GM19035 (cell line): ENCODE results near the gene CBARP.
A peak's percentile ranks its signal among the peaks of the same experiment; 100 is the strongest.

ENCODE experiments used
- ATAC-seq: cut with Tn5 transposase; IDR thresholded peaks from one replicate; pipeline ENCODE4 v1.9.1; 2021; ENCODE audit not compliant: unreplicated experiment

Gene CBARP

DNA sequence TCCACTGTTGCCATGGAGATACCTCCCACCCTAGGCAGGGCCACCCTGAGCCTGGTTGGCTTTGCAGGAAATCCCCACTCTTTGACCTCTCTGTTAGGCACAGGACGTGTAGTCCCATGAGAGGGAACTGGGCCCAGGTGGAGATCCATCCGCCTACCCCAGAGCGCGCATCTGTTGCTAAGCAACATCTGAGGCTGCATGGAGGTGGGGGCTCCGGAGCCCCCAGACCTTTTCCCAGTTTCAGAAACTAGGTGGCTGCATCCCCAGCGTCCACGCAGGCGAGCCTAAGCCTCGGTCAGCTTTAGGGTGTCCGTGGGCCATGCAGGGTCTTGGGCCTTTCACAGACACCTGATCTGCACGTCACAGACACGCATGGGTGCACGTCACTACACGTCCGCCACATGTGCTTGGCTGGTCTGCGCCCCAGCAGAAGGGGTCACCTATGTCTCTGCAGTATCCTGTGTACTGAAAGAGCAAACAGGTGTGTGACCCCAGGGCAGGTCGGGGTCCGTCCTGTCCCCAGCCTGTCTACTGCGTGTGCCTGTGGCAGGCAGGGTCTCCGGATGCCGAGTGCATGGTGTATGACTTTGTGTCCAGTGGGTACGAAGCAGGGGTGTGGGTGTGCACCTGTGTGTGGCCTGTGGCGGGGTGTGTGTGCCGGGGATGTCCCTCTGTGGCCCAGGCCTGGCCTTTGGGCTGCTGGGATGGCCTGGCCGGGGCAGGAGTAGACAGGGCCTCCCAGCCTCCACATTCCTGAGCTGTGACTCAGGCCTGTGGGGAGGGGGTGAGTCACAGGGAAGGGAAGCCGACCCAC is 27.2 kb upstream of the CBARP start:
- no peak for ATAC-seq

DNA sequence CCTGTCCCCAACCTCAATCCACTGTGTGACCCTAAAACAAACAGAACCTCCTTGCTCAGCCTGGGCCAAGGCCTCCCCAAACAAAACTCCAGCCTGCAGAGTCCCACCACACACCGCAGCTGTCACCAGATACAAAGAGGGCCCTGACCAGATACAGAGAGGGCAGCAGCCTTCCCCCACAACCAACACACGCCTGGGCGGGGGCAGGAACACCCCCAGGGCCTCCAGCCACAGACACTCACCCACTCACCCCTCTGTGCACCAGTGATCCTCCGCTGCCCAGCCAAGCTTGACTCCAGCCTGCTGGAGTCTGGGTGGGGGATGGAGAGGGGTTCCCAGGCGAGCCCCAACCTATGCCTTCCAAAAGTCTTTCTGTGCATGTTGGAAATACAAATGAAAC is 25.4 kb upstream of the CBARP start:
- ATAC-seq, result no peak

DNA sequence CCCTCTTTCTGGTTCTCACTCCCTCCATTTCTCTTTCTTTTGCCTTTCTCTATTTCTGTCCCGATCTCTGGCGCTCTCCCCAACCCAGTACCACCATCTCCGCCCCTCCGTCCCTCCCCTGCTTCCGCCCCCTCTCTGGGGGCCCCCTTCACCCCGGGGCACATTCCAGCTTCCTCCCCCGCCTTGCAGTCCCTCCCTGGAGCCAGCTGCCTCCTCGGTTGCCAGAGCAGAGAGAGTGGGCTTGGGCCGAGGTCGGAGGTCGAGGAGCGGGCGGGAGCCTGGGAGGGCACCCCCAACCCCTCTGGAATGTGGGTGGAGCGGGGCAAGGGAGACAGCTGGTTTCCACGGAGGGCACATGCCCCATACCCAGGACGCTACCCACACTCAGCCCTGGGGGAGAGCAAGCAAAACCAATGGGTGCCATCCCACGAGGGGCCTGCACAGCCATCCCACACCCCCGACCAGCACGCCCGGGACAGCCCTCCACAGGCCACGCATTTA is 24.9 kb upstream of the CBARP start:
- no peak for ATAC-seq

DNA sequence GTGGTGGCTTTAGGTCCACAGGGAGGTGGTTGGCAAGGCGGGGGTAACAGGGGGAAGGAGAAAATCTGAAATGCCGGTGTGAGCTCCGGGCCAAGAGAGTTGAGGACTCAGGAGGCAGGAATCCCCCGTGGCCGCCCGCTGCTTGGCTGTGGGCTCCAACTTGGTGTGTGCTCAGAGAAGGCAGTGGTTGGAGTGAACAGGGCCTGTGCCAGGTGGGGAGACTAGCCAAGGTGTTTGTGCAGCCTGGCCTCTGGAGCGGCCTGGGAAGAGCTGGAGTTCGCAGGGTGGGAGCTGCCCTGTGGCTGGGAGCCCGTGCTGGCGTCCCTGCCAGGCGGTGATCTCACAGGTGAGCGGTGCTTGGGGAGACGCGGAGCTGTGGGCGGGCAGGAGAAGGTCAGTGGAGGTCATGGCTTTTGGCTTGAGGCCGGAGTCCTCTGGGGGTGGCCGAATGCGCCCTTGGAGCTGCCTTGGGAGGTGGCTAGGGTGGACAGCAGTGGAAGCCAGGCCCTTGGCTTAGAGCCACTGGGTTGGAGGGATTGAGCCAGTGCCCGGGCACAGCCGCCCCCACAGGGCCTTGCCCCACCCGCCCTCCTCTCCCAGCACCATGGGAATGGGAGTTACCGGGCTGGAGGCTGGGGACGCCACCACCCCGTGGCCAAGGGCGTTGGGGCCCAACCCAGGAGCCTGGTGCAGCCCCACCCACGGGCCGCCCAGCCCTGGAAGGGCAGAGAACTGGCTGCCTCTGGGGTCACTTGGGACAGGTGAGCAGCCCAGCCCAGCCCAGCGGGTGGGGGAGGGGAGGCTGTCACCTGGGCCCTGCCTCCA is 24.2 kb upstream of the CBARP start:
- no peak for ATAC-seq

DNA sequence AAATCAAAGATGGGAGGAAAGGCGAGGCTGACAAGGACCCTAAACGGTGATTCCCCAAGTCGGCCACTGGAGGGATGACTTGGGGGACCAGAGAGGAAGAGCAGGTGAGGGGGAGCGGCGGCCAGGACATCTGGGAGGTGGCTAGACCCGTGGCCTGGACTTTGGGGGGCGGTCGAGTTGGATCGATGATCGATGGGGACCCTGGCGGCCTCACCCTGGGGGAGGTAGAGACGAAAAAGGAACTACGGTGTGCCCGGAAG is 23.7 kb upstream of the CBARP start:
- ATAC-seq, result no peak

DNA sequence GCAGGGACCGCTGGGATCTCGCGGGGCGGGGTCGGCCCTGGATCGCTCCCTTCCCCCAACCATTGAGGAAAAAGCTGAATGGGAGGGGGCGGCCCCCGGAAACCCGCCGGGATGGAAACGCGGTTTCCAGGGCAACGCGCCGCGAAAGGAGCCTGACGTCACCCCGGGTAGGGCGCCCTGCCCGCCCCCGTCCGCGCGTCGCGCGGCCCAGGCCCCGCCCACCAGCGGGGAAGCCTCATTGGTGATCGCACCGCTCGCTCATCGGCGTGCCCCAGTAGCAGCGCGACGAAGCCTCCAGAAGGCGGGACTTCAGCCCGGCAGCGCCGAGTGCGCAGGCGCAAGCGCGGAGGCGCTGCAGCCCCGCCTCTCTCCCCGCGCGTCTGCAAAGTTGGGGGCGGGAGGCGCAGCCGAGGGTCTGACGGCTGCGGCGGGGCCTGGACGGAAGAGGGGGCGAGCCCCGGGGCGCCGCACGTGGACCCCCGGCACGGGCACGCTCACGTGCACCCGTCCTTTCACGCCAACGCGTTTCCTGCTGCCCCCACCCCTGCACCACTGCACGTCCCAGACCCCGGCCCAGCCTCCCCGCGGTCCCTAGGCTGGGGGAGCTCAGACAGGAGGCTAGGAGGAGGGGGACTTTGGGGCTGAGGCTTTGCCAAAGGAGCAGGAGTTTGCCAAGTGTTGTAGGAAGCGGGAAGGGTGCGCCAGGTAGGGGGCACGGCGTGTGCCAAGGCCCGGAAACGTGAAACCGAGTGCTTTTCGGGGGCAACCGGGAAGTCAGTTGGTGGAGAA is 23.1 kb upstream of the CBARP start:
- ATAC-seq, result peak; percentile 56

DNA sequence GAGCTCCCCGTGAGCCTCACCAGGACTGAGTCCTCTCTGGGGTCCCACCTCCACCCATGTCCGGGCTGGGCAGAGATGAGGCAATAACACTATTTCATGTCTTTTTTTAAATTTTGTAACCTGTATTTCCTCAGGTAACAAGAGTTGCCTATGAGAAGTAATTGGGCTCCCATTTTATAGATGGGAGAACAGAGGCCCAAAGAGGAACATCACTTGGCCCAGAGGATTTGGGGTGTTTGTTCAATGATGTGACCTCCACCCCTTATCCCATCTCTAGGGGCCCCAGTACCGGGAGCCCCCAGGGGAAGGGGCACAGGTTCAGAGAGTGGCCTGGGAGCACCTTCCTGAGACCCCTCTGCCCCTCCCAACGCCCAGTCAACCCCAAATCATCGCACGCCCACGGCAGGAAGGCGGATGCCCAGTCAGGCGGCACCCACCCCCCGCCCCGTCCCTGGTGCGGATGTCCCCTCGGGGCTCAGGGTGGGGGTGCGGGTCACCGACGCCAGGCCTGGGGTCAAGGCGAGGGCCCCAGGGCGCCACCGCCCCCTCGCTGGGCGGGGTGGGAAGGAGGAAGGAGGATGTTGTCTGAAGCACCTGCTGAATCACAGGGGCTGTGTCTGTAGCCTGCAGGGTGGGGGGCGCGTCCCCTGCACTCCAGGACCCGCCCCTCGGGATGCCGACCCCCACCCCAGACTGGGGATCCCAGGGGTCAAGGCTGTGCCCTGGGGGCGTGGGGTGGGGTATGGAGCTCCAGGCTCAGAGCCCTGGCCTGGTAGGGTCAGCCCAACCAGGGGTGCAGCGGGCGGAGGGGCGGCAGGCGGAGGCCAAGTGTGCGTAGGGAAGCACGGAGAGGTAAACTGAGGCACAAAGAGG is 22.3 kb upstream of the CBARP start:
- peak; percentile 10 for ATAC-seq

DNA sequence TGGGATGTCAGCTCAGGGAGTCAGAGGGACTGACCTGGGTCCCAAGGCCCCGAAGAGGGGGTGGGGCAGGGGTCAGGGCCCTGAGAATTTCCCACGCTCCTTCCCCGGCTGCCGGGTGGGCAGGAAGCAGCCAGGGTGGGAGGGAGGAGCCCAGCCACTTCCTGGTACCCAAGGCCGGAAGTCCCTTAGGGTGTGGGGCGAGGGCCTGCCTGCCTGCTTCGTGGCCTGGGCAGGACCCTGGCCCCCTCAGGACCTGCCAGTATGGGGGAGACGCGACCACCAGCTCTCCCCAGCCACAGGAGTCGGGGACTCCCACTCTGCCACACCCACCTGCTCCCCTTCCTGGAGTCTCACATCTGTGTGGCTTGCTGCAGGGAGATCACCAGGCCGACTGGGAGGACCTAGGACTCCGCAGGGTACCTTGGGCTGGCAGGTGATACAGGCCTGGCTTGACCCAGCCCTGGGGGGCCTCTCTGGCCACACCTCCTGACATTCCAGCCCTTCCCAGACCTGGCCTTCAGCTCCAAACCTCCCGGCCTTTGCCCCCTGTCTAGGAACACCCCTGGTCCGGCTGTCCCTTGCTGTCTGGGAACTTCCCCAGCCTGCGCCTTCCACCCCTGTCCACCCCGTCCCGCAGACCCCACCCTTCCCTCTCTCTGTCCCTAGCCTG is 21.5 kb upstream of the CBARP start:
- peak; percentile 30 for ATAC-seq

DNA sequence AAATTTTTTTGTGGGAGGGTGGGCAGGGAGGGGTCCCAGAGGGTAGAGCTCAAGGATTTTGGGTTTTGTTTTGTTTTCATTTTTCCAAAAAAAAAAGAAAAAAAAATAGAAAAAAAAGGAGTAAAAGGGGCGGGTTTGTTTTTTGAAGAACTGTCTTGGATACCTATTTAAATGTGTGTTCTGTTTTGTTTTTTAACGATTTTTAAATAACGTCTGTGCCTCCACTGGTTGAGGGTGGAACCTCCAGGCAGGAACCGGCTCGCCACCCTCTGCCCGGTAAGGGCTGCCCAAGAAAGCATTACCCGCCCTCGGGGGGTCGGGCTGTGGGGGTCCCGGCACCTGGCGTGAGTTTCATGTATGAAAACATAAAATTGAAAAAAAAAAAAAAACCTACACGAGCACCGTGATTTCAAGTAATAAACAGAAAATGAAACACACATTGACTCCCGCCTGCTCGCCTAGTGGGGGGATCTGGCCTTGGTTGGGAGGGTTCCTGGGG is 21.0 kb upstream of the CBARP start:
- no peak for ATAC-seq

DNA sequence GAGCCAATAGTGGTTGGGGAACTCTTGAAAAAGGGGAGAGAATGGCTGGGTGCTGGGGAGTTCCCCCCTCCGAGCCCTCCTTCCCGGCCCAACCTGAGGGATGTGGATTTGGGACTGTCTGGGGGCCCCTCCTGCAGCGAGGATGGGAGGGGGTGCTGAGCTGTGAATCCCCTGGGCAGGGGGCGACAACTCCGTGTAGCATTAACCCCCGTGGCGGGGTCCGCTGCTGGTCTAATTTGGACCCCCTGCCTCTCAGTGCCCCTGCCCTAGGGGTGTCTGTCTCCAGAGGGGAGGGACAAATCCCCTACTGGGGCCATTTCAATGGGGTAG is 20.3 kb upstream of the CBARP start:
- no peak for ATAC-seq

DNA sequence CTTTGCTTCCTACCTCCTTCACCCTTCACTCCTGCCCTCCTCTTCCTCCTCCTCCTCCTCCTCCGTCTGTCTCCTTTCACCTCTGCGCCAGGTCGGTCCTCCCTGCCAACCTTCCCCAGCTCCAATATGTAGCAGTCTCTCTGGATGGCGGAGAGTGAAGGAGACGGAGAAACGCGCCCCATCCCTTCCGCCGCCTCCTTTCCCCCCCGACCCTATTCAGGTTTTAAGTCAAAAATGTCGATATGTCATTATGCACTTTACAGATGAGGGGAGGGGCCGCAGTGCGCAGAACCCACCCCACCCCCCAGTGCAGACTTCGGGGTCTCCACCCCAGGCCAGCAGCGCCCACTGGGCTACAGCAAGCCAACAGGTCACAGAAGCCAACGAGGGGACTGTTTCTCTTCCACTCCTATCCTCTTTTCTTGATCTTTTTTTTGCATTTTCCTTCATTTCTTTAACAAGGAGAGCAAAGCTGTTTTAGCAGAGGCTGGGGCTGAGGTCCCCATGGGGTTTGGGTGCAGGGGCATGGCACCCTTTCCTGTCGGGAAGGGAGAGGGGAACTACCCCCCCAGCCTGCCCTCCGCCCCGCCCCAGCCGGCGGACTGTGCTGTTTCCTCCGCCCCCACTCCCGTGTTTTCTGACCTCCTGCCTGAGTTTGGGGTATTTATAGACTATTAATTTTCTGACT is 19.8 kb upstream of the CBARP start:
- no peak for ATAC-seq

DNA sequence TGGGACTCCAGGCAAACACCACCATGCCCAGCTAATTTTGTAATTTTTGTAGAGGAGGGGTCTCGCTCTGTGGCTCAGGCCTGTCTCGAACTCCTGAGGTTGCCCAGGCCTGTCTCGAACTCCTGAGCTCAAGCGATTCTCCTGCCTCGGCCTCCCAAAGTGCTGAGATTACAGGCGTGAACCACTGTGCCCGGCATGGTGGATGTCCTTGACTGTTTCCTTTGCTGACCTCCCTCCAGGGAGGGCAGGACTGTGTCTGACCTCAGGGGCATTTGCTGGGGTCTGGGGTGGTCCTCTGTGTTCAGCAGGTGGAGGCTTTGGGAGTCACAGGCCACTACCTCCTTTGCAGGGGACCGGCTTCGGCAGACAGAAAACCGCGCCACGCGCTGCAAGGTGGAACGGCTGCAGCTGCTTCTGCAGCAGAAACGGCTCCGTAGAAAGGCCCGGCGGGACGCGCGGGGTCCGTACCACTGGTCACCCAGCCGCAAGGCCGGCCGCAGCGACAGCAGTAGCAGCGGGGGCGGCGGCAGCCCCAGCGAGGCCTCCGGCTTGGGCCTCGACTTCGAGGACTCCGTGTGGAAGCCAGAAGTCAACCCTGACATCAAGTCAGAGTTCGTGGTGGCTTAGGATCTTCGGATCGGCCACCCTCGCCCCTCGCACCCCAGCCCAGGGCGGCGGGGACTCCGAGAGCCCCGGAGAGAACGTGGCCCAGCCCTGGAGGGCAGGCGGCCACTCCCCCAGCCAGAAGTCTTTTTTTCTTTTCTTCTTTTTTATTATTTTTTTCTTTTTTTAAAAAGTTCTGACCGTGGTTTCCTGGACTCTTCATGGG is 19.1 kb upstream of the CBARP start:
- no peak for ATAC-seq

DNA sequence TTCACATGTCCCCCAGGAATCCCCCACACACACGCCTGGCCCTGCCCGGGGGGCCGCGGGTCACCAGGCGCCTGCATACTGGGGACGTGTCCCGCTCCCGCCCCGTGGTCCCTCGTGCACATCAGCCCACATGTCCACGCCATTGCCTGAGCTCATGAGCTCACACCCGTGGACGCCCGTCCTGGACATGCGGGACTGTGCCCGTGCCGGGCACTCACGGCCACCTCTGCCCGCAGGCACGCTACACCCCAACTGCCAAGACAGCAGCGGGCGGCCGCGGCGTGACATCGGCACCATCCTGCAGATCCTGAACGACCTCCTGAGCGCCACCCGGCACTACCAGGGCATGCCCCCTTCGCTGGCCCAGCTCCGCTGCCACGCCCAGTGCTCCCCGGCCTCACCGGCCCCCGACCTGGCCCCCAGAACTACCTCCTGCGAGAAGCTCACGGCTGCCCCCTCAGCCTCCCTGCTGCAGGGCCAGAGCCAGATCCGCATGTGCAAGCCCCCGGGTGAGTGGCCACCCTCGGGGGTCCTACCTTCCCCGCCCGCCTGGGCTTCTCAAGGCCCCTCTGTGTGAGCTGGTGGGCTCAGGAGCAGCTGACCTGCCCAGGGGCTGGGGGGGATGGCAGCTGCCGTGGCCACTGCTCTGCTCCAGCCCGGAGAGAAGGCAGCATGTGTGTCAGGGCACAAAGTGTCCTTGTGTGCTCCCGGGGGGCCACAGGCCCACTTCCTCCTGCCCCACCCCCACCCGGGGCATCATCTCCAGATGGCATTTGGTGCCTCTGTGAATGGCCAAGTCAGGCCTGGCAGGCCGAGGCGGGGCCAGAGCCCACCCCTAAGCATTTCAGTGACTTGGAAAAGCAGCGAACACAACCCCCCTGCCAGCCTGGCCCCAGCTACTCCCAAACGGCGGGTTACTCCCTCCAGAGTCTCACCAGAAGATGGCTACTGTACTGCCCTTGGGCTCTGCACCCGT is 17.7 kb upstream of the CBARP start:
- ATAC-seq, result no peak

DNA sequence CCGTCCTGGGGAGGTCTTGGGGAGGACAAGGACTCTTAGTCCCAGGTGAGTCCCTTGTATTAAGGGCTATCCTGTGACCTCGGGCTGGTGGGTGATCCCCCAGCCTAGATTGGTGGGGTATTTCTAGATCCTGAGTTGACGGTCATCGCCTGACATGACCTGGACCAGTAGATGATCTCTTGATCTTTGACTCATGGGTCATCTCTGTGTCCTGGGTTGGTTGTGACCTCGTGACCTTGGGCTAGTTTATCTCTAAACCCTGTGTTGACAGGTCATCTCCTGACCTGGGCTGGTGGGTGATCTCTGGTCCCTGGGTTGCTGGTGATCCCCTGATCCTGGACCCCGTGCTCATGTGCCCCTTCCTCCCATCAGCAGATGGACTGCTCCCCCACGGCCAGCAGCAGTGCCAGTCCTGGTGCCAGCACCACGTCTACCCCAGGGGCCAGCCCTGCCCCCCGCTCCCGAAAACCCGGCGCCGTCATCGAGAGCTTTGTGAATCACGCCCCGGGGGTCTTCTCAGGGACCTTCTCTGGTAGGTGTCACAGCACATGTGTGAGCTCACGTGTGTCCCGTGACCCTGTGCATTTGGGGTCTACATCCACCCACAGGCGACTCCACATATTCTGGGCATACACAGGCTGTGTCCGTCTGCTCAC is 16.9 kb upstream of the CBARP start:
- no peak for ATAC-seq

DNA sequence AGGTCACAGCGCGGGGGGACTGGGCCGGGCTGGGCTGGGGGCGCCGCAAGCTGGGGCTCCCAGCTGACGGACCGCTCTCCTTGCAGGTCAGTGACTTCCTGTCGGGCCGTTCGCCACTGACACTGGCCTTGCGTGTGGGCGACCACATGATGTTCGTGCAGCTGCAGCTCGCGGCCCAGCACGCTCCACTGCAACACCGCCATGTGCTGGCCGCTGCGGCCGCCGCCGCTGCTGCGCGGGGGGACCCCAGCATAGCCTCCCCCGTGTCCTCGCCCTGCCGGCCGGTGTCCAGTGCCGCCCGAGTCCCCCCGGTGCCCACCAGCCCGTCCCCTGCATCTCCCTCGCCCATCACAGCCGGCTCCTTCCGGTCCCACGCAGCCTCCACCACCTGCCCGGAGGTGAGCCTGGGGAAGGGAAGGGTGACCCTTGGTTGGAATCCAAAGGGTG is 16.3 kb upstream of the CBARP start:
- no peak for ATAC-seq

DNA sequence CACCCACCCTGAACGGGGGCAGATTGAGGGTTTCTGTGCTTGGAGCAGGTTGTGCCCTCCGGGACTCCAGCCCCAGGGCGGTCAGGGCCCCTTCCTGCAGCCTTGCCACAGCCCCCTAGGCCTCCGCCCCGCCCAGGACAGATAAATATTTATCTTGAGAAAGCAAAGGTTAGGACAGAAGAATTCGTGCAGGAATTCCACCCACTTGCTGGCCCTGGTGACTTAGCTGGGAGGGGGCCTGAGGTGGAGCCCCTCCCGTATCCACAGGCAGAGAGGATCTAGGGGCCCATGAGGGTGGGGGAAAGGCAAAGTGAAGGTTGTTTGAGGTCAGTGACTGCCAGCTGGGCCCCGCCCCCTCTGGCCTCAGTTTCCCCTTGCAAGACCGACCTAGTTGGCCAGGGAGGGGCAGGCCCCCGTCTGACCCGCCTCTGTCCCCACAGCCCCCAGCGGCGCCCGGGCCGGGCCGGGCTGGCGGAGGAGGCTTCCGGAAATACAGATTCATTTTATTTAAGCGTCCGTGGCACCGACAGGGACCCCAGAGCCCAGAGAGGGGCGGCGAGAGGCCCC is 15.8 kb upstream of the CBARP start:
- ATAC-seq, result no peak
